ENCODE results near the gene NKX3-2.

DNA sequence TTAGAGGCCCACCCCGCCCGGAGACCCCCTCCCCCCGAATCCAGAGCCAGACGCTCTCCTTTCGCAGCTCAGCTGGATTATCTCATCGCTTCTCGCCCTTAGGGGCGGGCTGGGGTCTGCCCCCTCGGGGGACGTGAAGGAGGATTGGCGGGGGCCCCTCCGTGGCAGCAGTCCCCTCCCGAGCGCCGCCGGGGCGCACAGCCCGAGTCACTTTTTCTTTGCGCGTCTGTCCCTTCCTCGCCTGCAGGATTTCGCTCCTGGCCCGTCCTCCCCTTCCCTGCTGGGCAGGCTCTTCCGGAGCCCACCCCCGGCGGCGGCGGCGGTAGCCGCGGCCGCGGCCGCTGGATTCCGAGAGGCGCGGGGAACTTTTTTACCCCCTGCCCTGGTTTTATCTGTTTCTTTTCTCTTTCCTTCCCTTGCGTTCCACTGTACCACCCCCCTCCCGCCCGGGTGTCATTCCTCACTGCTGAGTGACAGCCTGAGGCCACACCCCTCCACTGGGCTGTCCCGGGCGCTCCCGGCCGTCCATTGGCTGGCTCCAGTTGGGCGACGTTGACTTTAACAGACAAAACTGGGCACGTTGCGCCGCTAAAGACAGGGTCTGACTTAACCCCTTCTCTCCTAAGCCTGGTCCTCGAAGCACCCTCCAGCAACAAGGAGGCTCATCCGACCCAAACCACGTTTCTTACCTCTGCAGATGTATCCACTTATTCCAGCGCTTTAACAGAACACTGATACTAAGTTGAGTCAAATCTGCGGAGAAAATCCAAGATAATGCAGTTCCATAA lies 492 bp upstream of the NKX3-2 start:
- TF ChIP-seq CTCF (IDR thresholded peaks at IDR 0.05) (no peak), EP300 (IDR thresholded peaks at IDR 0.05) (no peak), POLR2A (IDR thresholded peaks at IDR 0.05) (no peak), POLR2AphosphoS5 (IDR thresholded peaks at IDR 0.05) (no peak)

Measured in upper lobe of left lung (tissue), 4 donors.